ENCODE measurements around the gene GSG1L.

Gene GSG1L

DNA sequence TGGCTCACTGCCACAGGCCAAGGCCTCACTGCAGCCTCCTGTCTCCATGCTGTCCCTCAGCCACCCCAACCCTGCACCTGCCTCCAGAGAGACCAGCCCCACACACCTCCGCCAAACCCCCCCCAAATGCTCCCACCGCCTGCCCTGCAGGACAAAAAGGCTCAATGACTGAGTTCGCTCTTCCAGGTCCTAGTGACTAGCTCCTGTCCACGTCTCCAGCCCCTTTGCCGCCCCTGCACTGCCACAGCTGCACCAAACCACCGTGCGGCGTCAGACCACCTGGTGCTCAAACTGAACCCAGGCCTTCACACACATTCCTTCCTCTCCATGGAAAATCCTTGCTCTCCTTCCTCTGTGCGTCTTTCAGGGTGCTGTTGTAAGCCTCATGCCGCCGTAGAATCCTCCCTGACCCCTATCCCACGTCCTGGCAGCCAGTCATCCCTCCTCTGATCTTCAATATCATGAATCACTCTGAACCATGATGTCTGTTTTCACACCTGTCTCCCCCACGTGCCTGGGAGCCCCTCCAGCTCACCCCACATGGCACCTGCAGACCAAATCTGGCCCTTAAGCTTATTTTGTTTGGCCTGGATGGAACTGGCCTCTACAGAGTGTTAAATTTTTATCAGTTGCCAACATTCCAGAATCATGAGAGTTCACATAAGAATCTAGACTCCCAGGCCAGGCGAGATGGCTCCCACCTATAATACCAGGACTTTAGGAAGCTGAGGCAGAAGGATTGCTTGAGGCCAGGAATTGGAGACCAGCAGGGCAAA lies 4.3 kb upstream of the GSG1L start:
- no peak for TF ChIP-seq CTCF (IDR thresholded peaks at IDR 0.05; ENCODE audit: control insufficient read depth, insufficient read depth, low read depth, low read length, missing control alignments)
- no peak for DNase-seq (ENCODE audit: low read depth)
- H3K4me3 ChIP-seq (ENCODE audit: control insufficient read depth, low read depth, low read length): no peak overlapping the region

DNA sequence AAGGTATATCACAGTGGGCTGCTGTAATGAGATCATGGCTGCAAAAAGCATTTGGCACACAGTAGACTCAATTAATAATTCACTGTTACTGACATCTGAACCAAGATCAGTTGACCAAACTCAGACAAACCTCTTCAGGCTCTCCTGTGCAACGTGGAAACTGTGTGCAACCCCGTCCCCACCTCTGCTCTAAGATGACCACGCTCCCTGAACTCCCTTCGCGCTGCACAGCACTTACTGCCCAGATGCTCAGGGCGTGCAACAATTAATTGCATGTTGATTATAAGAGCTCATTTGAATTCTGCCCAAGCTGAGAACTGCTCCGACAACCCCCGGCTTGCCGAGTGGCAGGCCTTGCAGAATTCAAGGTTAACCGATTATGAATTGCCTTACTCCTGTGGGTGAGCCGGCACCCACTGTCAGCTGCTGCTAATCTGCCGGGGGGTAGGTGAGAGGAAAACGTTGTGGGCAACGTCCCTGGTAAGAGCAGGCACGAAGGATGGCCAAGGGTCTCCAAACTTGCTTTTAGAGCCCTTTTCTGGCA lies 1.3 kb upstream of the GSG1L start:
- DNase-seq (ENCODE audit: low read depth): no peak
- H3K4me3 ChIP-seq (ENCODE audit: control insufficient read depth, low read depth, low read length): no peak overlapping the region
- TF ChIP-seq CTCF (IDR thresholded peaks at IDR 0.05; ENCODE audit: control insufficient read depth, insufficient read depth, low read depth, low read length, missing control alignments): no peak

- no peak for TF ChIP-seq CTCF (IDR thresholded peaks at IDR 0.05; ENCODE audit: control insufficient read depth, insufficient read depth, low read depth, low read length, missing control alignments)
- DNase-seq (ENCODE audit: low read depth): no peak
- no peak overlapping the region for H3K4me3 ChIP-seq (ENCODE audit: control insufficient read depth, low read depth, low read length)
These were observed 636 bp upstream of the GSG1L start for GRCh38 chr16:28064150-28064549.

DNA sequence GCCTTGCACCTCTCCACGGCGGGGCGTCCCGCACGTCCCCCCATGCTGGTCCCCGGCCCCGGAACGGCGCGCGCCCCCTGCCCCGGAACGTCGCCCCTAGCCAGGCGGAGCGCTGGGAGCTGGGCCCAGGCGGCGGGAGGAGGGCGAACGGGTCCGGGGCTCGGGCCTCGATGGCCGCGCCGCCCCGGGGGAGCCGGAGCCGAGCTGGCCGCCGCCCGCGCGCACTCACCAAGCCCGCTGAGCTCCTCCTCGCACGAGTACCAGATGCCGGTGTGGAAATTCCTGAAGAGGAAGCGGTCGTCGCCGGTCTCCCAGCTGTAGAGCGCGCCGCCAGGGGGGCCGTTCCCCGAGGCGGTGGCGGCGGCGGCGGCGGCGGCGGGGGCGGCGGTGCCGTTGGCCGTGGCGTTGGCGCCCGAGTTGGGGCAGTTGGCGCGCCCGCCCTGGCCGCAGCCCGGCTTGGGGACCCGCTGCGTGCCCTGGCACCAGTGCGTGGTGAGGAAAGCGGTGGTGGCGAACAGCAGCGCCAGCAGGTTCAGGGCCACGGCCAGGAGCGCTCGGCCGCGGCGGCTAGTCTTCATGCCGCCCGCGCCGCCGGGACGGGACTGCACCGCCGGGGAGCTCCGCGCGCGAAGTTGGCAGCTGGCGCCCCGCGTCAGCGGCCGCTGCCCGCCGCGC lies 530 bp downstream of the GSG1L start:
- TF ChIP-seq CTCF (IDR thresholded peaks at IDR 0.05; ENCODE audit: control insufficient read depth, insufficient read depth, low read depth, low read length, missing control alignments): no peak
- no peak overlapping the region for H3K4me3 ChIP-seq (ENCODE audit: control insufficient read depth, low read depth, low read length)
- no peak for DNase-seq (ENCODE audit: low read depth)

- H3K4me3 ChIP-seq (ENCODE audit: control insufficient read depth, low read depth, low read length): no peak overlapping the region
- DNase-seq (ENCODE audit: low read depth): no peak
- no peak for TF ChIP-seq CTCF (IDR thresholded peaks at IDR 0.05; ENCODE audit: control insufficient read depth, insufficient read depth, low read depth, low read length, missing control alignments)
These were observed 1.2 kb downstream of the GSG1L start for GRCh38 chr16:28062261-28062846.

DNA sequence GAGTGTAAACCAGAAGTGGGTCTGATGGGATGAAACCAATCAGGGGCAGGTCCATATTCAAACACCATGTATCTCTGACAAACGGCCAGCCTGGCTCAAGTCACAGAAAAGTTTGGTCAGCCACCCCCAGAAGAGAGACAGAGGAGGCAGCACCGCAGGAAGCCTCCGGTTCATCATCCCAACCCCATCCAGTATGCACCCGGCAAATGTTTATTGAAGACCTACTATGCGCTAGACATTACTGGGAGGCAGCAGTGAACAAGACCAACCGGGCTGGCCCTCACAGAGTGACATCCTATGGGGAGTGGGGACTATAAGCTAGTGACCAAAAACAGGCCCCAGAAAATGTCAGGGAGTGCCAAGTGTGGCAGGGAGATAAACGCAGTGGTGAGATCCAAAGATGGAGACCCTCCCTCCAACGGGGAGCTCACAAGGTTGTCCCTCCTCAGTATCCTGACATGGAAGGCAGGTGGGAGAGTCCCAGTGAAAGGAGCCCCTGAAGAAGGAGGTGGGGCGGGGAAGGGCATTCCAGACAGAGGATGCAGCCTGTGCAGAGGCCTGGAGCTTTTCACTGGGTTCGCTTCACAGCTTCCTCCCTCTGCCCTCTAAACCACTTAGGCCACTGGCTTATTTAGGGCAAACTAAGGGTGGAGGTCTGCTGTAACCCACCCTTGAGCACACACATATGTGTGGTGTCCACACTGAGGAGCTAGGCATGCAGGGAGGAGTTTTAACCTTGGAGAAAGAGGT lies 2.0 kb downstream of the GSG1L start:
- no peak for TF ChIP-seq CTCF (IDR thresholded peaks at IDR 0.05; ENCODE audit: control insufficient read depth, insufficient read depth, low read depth, low read length, missing control alignments)
- H3K4me3 ChIP-seq (ENCODE audit: control insufficient read depth, low read depth, low read length): no peak overlapping the region
- DNase-seq (ENCODE audit: low read depth): no peak
